ENCODE measurements around the gene AUH.

The AUH gene

DNA sequence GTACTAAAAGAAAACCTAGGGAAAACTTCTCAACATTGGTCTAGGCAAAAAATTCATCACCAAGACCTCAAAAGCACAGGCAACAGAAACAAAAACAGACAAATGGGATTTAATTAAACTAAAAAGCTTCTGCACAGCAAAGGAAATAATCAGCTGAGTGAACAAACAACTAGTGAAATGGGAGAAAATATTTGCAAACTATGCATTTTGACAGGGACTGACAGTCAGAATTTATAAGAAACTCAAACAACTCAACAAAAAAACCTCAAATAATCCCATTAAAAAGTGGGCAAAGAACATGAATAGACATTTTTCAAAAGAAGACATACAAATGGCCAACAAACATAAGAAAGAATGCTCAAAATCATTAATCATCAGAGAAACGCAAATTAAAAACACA, 189.4 kb downstream of the AUH start:
- no peak for DNase-seq (ENCODE audit: low read depth in 2 of 3, low spot score in 1 of 3)

GRCh38 chr9:91170951-91171350, 190.8 kb downstream of the AUH start:
- no peak for DNase-seq (ENCODE audit: low read depth in 2 of 3, low spot score in 1 of 3)

- no peak for DNase-seq (ENCODE audit: low read depth in 2 of 3, low spot score in 1 of 3)
Measured at GRCh38 chr9:91166796-91167366, 194.8 kb downstream of the AUH start.

DNA sequence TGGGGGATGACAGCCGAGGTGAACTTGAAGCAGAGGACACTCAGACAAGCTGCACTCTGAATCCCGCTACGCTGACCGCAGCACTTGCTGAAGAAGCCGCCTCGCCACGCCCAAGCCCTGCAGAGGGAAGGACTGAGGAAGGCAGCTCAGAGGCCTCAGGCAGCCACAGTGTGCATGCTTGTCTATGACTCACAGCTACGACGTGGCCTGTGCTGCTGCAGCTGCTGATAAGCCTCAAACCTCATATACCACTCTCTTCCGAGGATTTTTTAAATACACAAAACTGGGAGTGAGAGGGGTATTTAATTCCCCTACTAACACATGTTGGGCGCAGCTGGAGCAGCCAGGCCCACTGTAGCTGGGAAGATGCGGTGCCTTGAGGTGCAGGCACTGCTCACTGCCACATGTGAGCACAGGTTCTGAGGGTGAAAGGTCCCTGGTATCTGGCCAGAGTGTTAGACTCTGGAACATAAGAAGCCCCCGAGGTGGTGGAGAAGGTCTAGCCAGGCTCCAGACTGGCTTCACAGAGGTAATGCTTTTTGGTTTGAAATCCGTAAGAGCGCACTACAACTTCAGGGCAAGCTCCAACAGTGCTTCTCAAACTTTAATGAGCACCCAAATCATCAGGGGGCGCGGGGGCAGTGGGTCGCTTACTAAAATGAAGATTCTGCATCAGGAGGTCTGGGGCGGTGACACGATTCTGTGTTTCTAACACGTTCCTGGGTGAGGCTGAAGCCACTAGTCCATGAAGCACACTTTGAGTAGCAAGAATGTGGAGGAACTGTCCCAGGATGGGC, 196.8 kb downstream of the AUH start:
- peak in 2 of 3 donors; percentile 72 to 73 for DNase-seq (ENCODE audit: low read depth in 2 of 3, low spot score in 1 of 3)
